ENCODE results near the gene TEX55. TPM values are rescaled to one million over a fixed set of nuclear protein-coding genes. Genes with fewer than 3 reads are reported as not detected.

TEX55 gene
- polyA plus RNA-seq, 2 donors, result not detected

DNA sequence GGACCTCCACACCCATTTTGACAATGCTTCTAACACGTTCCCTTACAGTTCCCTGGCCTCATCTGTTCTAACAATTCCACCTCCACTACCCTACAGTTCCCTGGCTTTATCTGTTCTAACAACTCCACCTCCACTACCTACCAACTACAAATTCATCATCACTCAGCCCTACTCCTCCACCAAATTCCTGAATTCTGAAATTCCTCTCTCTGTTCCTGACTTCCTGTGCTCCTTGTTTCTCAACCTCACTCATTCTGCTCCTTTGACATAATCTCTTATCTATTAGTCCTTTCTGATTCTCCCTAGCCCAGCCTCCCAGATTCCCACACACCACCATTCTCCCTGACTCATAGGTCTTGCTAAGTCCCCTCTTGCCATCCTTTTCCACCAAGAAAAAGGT is 49.9 kb downstream of the TEX55 start:
- WGBS, 2 donors, result 71 to 76% methylated on average over 1 of the region's 1 CpG
- Histone ChIP-seq H3K4me1 (ENCODE audit: control insufficient read depth in 2 of 2, insufficient read depth in 2 of 2, low read length in 1 of 2) (no peaks in the 10 kb centered on the region), H3K36me3 (ENCODE audit: control insufficient read depth in 2 of 2, insufficient read depth in 2 of 2, low read length in 1 of 2) (no peaks in the 10 kb centered on the region)

More for the DNA sequence above, 49.9 kb downstream of the TEX55 start:
- no peak overlapping the region for H3K4me3 ChIP-seq (ENCODE audit: low read depth in 1 of 2, low read length in 2 of 2)
- no peaks in the 10 kb centered on the region for H3K9me3 ChIP-seq (ENCODE audit: control insufficient read depth in 2 of 2, insufficient read depth in 1 of 2, low read depth in 1 of 2, low read length in 1 of 2)
- no peaks in the 10 kb centered on the region for H3K27me3 ChIP-seq (ENCODE audit: control insufficient read depth in 1 of 2, insufficient read depth in 2 of 2, low read length in 2 of 2)
- H3K27ac ChIP-seq (ENCODE audit: low read depth in 2 of 2, low read length in 1 of 2), result no peak overlapping the region

Other genes with a start within 250 kb of the TEX55 start
- under 1 TPM; 0.67 to 0.95 TPM for gene IGSF11, start 111.3 kb upstream of the TEX55 start, polyA plus RNA-seq
- gene UPK1B, start 27.4 kb downstream of the TEX55 start, polyA plus RNA-seq, result 1 to 10 TPM; 1.5 to 4.7 TPM
- gene B4GALT4, start 94.7 kb downstream of the TEX55 start, polyA plus RNA-seq, result 10 to 100 TPM; 16.5 to 18.4 TPM
- gene ARHGAP31, start 148.2 kb downstream of the TEX55 start, polyA plus RNA-seq, result 1 to 10 TPM; 1.6 TPM